Activated CD8-positive, alpha-beta memory T cell treated with anti-CD3 and anti-CD28 coated beads for 4 hours (primary cell): Measurements from ENCODE around the gene VIM.

ENCODE experiments used
- DNase-seq, 2 donors: peaks; one replicate each; pipeline ENCODE4 v3.0.0-alpha.2; 2020; ENCODE audit warnings: low read depth in 2 of 2

VIM gene

DNA sequence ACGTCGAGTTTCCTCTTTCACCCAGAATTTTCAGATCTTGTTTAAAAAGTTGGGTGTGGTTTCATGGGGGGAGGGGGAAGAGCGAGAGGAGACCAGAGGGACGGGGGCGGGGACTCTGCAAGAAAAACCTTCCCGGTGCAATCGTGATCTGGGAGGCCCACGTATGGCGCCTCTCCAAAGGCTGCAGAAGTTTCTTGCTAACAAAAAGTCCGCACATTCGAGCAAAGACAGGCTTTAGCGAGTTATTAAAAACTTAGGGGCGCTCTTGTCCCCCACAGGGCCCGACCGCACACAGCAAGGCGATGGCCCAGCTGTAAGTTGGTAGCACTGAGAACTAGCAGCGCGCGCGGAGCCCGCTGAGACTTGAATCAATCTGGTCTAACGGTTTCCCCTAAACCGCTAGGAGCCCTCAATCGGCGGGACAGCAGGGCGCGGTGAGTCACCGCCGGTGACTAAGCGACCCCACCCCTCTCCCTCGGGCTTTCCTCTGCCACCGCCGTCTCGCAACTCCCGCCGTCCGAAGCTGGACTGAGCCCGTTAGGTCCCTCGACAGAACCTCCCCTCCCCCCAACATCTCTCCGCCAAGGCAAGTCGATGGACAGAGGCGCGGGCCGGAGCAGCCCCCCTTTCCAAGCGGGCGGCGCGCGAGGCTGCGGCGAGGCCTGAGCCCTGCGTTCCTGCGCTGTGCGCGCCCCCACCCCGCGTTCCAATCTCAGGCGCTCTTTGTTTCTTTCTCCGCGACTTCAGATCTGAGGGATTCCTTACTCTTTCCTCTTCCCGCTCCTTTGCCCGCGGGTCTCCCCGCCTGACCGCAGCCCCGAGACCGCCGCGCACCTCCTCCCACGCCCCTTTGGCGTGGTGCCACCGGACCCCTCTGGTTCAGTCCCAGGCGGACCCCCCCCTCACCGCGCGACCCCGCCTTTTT lies at the start of gene VIM:
Gene VIM, plus strand, starts transcription at position 151 of the 925 bp plus-strand sequence. CDS start 1,182 bp downstream, outside the sequence.
- DNase-seq = peak; percentile 75 to 79

DNA sequence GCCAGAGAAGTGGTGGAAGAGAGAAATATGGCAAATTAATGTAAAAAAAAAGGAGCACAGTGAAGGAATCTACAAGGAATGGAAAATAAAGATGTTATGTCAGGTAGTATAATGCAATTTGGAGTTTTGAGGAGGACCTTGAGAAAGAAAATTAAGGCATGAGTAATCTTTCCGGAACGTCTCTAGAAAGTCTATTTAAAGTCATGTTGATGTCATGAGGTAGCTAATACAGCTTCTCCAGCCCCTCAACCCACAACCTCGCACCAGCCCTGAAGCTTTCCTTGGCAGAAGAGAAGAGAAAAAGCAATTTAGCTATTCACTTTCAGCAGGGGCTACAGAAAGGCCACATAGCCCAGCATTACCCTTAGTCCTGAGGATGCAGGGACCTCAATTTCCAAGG lies 49.0 kb upstream of the VIM start:
- no peak for DNase-seq

DNA sequence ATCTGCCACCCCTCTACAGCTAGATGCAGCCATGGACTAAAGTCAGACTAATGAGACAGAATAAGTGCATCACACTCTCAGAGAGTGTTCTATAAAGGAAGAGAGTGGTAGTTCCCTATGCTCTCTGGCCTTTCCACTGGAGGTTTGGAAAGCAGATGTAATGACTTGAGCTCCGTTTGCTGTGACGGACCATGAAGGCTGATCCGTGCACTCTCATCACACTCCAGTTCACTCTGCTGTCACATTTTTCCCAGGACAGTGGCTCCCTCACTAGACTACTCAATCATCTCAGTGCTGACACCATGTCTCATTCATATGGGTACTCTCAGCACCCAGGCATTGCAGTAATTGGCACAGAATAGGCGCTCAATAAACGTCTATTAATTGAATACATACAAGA lies 46.9 kb upstream of the VIM start:
- DNase-seq = no peak

DNA sequence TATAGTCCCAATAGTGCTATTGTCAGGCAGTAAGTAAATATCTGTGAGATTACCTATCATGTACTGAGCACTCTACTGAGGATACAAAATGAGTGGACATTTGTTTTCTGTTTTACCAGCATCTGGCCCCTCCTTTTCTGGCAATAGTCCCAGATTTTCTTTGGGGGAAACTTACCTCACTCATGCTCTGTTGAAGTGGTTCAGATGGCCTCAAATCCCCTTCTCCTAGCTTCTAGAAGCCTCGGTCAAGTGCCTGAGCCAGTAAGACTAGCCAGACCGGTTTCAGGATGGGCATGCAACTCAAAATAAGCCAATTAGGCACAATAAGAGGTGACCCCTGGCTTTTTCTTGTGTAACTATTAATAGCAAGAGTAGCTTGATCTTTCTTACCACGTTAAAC lies 46.3 kb upstream of the VIM start:
- no peak for DNase-seq

DNA sequence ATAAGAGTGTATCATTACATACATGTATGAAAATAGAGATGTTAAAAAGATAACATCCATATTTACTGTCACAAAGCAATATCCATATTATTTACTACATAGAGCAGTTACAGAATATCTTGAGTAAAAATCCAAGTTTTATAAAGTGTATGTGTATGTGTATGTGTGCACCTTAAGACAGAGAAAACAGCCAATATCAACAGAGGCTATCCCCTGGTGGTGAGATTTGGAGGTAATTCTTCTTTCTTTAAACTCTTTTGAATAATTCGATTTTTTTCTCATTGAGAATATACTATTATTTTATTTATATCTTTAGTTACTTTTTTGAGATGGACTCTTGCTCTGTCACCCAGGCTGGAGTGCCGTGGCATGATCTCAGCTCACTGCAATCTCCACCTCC lies 44.9 kb upstream of the VIM start:
- no peak for DNase-seq

DNA sequence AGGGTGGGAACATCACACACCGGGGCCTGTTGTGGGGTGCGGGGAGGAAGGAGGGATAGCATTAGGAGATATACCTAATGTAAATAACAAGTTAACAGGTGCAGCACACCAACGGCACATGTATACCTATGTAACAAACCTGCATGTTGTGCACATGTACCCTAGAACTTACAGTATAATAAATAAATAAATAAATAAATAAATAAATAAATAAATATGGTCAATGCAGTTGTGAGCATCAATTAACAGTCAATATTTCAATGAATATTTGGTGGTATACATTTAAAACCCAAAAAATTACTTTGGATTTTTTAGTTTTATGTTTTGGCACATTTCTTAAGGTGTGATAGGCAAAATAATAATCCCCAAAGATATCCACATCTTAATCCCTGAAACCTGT lies 42.2 kb upstream of the VIM start:
- no peak for DNase-seq

DNA sequence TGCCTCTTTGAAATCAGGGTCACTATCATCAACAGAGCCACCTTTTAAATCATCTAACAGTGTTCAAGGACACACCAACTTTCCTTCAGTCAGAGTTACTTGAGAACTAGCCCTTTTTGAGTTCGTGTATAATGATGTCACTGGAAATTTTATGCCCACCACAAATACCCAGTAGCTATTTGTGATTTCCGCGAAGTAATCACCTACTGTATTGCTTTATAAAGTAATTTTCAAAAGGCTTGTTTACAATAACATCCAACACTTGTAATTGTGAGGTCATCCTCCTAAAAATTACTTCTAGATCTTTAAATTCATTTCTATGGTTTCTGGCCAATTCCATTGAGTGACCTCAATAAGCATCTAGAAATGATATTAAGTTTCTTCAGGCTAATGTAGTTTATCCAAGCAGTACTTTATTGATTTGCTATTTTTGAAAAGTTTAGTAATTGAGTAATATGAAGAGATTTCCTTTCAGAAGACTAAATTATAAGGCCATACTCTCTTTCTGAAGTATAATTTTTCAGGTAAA lies 39.3 kb upstream of the VIM start:
- DNase-seq = no peak

DNA sequence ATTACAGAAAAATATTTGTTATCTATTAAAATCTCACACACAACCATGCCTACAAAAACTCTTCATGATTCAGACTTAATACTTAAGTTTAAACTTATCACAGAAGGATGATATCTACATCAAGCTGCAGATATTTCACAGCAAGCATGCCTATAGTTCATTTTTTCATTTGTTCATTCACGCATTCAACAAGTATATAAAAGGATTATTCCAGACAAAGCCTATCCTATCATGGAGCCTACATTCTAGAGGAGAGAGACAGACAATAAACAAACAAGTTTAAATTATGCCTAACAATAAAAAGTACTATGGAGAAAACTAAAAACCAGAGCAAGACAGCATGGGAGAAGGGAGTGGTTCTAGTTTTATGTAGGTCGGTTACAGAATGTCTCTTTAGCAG lies 37.4 kb upstream of the VIM start:
- no peak for DNase-seq

DNA sequence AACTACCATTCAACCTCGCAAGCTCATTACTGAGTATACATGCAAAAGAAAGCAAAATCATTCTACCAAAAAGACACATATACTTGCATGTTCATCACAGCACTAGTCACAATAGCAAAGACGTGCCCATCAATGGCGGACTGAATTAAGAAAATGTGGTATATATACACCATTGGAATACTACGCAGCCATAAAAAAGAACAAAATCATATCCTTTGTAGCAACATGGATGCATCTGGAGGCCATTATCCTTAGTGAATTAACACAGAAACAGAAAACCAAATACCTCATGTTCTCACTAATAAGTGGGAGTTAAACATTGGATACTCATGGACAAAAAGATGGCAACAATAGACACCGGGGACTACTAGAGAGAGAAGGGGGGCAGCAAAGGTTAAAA lies 33.0 kb upstream of the VIM start:
- DNase-seq = no peak

DNA sequence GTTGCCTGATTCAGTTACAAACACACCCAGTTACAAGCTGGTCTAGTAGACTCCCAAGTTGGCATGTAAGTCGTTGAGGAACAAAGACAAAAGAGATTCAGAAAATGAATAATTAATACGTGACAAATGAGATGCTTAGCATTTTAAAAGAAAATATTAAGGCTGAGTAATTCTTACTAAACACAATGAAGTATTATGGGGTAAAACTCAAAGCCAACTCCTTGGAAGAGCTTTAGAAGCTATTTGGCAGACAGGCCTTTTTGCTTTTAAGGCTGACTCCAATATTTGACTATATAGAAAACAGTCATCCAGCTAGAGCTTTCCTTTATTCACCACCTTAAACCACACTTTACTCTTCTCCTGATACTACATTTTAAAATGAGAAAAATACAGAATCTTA lies 32.0 kb upstream of the VIM start:
- no peak for DNase-seq

DNA sequence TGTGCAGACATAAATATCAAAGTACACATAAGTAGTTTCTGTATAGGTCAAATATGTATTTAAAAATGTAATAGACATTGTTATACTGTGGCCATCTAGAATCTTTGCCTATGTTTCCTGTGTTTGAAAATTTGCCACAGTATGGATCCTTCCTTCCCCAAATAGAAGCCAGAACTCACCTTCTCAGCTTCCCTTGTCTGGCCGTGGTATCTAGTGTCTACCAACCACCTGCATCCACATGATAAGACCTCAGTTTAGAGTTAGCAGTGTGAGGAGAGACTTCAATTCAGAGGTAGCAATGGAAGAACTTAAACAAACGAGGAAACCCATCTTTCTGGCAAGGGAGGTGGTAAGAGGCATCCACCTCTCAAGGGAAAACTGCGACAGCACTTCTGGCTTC lies 31.5 kb upstream of the VIM start:
- DNase-seq = no peak

DNA sequence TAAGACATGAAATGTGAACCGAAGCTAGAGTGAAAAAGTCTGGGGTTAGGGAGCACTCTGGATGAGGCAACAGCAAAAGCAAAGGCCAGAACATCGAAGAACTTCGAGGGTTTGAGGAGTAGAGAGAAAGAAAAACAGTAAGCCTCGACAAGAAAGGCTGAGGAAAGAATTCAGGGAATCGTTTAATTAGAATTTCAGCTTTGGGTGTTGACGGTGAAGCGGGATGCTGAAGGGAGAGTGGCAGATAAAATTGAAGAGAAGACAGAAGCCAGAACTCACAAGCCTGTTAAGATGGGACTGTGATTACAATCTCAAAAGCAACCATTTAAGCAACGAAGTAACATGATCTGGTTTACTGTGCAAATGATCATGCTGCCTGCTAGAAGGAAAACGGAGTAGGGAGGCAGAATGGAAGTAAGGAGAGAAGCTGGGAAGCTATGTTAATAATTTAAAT lies 28.7 kb upstream of the VIM start:
- no peak for DNase-seq

DNA sequence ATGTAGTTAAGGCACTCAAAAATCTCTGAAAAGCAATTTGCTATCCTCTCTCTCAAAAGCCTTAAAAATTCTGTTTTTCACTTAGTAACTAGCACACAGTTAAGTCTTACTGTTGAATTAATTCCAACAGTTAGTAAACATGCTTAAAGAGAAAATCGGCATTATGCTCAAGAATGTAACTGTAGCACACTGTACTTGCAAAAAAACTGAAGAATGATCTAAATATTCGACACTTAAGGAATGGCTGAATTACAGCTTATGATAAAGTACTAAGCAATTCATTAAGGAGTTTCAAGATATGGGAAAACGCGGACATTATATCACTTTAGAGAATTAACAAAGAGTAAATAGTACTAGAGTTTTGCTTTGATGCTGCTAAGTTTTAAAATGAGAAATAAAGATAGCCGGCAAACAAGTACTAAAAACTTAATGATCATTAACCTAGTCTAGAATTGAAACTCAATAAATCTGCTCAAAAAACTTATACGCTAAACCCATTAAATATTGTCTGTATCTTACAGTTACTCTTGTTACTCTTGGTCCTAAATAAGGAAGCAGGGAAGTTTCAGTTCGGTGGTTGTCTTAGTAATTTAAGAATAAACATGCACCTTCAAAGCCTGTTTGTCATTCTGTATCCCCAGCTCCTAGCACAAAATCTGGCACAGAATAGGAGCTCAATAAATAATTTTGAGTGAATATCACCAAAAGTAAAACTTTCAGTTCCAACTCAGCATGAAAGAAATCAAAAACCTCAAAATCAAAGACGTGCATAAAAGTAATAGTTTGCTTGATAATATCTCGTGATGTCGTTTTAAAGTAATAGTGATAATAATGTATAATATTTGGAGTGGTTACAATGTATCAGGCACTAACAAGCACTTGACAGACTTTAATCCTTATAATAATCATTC lies 27.8 kb upstream of the VIM start:
- no peak for DNase-seq

DNA sequence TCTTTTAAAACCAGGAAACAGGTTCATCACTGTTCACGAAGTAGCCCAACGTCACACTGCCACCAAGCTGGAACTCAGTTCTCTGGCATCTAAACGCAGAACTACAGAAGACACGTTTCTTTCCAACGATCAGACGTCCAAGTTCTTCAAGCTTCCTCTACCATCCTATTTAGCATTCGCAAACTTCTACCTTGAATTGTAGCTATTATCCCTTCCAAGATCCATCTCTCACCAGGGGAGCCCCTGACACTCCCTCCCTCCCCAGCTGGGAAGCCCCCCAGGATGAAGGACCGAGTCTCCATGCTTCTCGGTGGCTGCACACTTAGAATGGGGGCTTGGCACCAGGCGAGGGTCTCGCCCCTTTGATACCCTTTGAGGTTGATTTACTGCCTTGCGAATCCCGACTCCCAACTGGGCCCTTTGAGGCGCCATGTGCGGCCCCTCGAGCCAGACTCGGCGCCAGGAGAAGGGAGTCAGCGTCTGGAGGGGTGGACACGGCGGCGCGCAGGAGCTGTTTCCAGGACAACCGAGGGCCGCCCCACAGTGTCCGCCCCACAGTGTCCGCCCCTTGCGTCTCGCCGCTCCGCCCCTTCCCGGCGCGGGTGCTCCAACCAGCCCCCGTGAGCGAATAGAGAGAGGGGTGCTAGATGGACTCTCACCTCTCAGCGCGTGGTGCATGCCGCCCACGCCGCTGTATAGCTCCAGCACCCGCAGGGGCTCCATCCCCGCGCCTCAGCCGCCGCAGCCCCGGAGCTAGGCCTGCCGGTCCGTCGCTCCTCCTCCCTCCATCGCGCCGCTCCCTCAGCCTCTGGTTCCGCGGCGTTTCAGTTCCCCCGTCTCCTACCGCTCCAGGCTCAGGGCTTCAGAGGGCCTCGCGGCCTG lies 26.9 kb upstream of the VIM start, which contains the start of gene TRDMT1:
Gene TRDMT1, minus strand, starts transcription at position 761 of the 882 bp plus-strand sequence. Its CDS starts 38 bp downstream, at position 723.
- DNase-seq = peak; percentile 56 to 64

DNA sequence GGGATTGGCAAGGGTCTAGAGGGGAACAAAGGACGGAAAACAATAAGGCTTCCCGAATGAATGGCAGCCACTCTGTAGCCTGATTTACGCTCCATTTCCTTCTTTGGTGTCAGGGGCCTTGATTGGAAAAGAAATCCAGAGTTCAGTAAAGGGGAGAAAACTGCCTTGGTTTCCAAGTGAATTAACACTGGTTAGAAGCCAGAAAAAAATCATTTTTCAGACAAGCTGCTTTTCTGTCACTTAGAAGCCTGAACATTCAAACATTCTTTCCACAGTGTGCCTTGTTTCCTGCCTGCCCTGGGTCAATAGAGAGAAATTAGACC lies 26.3 kb upstream of the VIM start:
- no peak for DNase-seq

DNA sequence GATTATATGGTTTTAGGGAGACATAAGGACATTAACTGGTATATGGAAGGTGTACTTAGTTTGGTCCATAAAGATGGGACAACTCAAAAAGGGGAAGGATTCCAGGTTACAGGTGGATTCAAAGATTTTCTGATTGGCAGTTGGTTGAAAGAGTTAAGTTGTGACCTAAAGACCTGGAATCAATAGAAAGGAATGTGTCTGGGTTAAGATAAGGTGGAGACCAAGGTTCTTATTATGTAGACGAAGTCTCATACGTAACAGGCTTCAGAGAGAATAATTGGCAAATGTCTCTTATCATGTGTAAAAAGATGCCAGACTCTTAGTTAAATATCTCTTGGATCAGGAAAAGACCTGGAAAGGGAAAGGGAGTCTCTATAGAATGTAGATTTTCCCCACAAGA lies 25.5 kb upstream of the VIM start:
- no peak for DNase-seq

DNA sequence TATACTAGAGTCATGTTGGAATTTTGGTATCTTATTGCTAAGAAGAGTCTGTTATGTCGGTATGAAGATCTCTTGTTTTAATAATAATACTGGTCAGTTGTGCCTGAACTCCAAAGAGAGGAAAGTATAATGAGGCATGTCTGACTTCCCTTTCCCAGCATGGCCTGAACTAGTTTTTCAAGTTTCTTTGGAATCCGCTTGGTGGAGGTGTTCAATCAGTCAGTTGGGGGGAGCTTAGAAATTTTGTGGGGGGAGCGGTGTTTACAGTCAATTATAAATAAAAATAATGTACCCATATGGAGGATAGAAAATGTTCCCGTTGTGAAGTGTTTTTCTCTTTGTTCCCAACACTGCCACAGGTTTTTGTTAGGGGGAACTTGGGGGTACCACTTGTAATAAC lies 25.0 kb upstream of the VIM start:
- no peak for DNase-seq

DNA sequence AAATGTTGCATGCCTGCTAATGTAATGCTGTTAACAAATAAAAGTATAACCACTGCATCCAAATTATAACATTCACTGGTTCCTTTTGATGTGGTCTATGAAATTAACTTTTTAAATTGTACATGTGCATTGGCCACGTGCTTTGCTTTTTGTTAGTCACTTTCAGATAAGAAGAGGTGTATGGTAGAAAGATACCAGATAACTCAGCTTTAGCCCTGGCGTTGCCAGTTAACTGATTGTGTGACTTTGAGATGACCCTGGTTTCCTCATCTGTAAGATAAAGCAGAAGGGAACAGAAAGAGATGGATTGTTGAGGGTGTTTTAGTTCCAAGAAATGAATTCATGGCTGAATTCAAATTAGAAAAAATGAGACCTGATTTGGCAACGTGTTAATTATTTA lies 24.6 kb upstream of the VIM start:
- no peak for DNase-seq

DNA sequence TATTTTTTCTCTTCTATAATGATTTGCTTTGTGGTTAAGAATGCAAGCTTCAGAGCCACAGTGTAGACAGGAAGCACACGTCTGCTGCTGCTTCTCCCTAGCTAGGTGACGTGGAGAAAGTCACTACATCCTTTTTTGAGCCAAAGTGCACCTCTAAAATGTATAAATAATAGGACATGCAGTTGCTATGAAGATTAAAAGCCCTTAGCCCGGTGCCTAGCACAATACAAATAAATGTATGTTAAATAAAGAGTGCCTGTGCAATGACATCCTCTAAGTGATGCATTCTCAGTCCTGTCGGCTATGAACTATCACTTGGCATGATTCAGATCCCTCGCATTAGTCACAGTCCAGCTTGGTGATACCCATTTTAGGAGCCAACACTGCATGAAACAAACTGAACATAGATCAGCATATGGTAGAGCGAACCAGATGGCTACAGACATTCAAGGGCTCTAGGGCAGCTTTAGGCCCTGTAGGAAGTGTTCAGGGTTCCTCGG lies 21.8 kb upstream of the VIM start:
- peak in 1 of 2 donors; percentile 23 for DNase-seq

DNA sequence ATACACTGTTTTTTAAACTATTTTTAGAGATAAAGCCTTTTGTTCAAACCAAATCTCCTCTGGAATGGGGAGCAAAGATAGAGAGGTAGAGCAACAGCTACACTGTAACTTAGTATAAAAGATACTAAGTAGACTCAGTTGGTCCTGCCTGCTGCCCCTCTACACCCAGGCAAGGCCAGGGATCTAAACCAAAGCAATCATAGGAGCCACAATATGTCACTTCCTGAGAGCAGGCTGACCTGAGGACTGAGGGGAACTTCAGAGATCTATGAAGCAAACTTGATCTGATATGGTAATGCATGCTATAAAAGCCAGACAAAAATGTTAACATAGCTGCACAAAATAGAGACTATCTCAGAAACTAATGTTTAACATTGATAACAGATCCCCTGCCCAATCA lies 19.6 kb upstream of the VIM start:
- no peak for DNase-seq

DNA sequence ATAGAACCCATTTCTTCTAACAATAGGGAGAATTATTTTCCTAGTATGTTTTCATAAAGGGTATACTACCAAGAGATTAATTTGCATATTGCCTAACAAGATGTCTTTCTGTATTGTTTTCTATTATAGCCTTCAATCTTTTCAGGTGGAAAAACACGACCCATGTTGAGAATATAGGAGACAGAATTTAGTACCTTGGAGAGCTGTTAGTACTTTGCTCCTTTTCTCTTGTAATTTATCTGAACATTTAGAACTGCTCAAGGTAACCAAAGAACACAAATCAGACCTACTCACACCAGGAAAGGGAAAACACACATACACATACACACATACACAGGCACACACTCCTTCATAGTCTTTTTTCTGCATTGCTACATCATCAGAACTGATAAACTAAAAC lies 18.7 kb upstream of the VIM start:
- no peak for DNase-seq
